A549 (cell line): ENCODE results near the gene TEX52. TPM values are rescaled to one million over a fixed set of nuclear protein-coding genes. Genes with fewer than 3 reads are reported as not detected.
A peak's percentile ranks its signal among the peaks of the same experiment; 100 is the strongest.

Experiments used
- ATAC-seq, 2 experiments: fragments of 200-7000 bp in 1 of 2; fragments of >200 bp in 1 of 2; cut with Nextera tagmentation in 1 of 2; cut with Tn5 transposase in 1 of 2; 3 replicates each; pipeline versions ENCODE4 v1.8.0 to v1.9.1; 2018 to 2020; ENCODE audit warnings: mild to moderate bottlenecking in 1 of 2, moderate library complexity in 1 of 2
- CTCF ChIA-PET: fragments of 300-600 bp; sonication (Branson Sonifier 250); formaldehyde crosslinking; extraction: SDS; loops from one replicate; lab custom pipeline; 2021; ENCODE audit warnings: antibody characterized with exemption, inconsistent platforms; lab: Yijun Ruan, JAX
- POLR2A ChIA-PET: fragments of 350-600 bp; formaldehyde crosslinking; extraction: SDS; loops from one replicate; lab custom pipeline; 2021; ENCODE audit warnings: antibody characterized with exemption, inconsistent platforms; lab: Yijun Ruan, JAX
- DNase-seq, 2 experiments: peaks; one replicate each; pipeline versions ENCODE4 v3.0.0 to v3.0.0-alpha.2; 2011 to 2016; ENCODE audit warnings: low read depth in 1 of 2, low spot score in 1 of 2
- FAIRE-seq: peaks from 2 replicates; lab custom pipeline; 2011; peaks lifted over from hg19 to GRCh38; lab: Jason Lieb, UNC
- H3K27ac ChIP-seq, 2 experiments: fragments of >200 bp; sonication (Bioruptor Twin); formaldehyde crosslinking; 3 replicates each; pipeline ENCODE4 v1.5.1; 2016 to 2017
- H3K4me1 ChIP-seq: fragments of >200 bp; sonication (Bioruptor Twin); formaldehyde crosslinking; 3 replicates; pipeline ENCODE4 v1.6.1; 2016
- H3K4me2 ChIP-seq: fragments of >200 bp; sonication (Bioruptor Twin); formaldehyde crosslinking; 3 replicates; pipeline ENCODE4 v1.6.1; 2016
- H3K4me3 ChIP-seq: fragments of >200 bp; sonication (Bioruptor Twin); formaldehyde crosslinking; 3 replicates; pipeline ENCODE4 v1.5.1; 2016
- H3K9me3 ChIP-seq: fragments of >200 bp; sonication (Bioruptor Twin); formaldehyde crosslinking; 3 replicates; pipeline ENCODE4 v1.6.1; 2016
- BHLHE40 ChIP-seq: IDR thresholded peaks from 2 replicates; pipeline ENCODE4 v1.6.1; 2012; ENCODE audit warnings: low read depth, low read length, inconsistent platforms
- CBX2 ChIP-seq: fragments of 200-600 bp; sonication (generic); IDR thresholded peaks from 2 replicates; pipeline ENCODE4 v1.6.1; 2016; ENCODE audit warnings: low read depth, mild to moderate bottlenecking, borderline replicate concordance
- CBX8 ChIP-seq: fragments of 200-600 bp; sonication (generic); IDR thresholded peaks from 2 replicates; pipeline ENCODE4 v1.6.1; 2016
- CHD2 ChIP-seq: fragments of 150-350 bp; IDR thresholded peaks from 2 replicates; pipeline ENCODE4 v1.6.1; 2014; ENCODE audit warnings: low read length; ENCODE audit not compliant: partially characterized antibody
- EP300 ChIP-seq, 2 experiments: fragments of >200 bp; sonication (Bioruptor Twin); formaldehyde crosslinking; IDR thresholded peaks; 2 replicates in 1 of 2; 3 replicates in 1 of 2; pipeline ENCODE4 v1.6.1; 2016 to 2017
- ESRRA ChIP-seq: fragments of 150-350 bp; IDR thresholded peaks from 2 replicates; pipeline ENCODE4 v1.6.1; 2014; ENCODE audit warnings: mild to moderate bottlenecking, low read length, borderline replicate concordance
- HDAC2 ChIP-seq: fragments of 200-600 bp; sonication (generic); IDR thresholded peaks from 2 replicates; pipeline ENCODE4 v1.6.1; 2016
- HES2 ChIP-seq: fragments of >200 bp; sonication (Bioruptor Twin); formaldehyde crosslinking; IDR thresholded peaks from 2 replicates; pipeline ENCODE4 v1.6.1; 2016
- HOXB5 ChIP-seq: fragments of 250-450 bp; sonication (Bioruptor Pico); IDR thresholded peaks from 2 replicates; pipeline ENCODE4 v1.5.0; 2020; ENCODE audit warnings: mild to moderate bottlenecking, moderate library complexity
- MAX ChIP-seq: IDR thresholded peaks from 2 replicates; pipeline ENCODE4 v1.6.1; 2012
- MYC ChIP-seq: IDR thresholded peaks from 2 replicates; pipeline ENCODE4 v1.6.1; 2012; ENCODE audit warnings: mild to moderate bottlenecking, inconsistent platforms, low read length, improper control_type of control experiment, borderline replicate concordance
- NR3C1 ChIP-seq: fragments of >200 bp; sonication (Bioruptor Twin); formaldehyde crosslinking; IDR thresholded peaks from 3 replicates; pipeline ENCODE4 v1.6.1; 2017
- POLR2A ChIP-seq: IDR thresholded peaks from 2 replicates; pipeline ENCODE4 v1.6.1; 2012; ENCODE audit warnings: mild to moderate bottlenecking, low read length
- POLR2AphosphoS2 ChIP-seq: conservative IDR thresholded peaks from 2 replicates; pipeline ENCODE4 v1.6.1; 2012; ENCODE audit warnings: low read length, improper control_type of control experiment, inconsistent platforms
- RAD21 ChIP-seq, 2 experiments: fragments of >200 bp in 1 of 2; sonication (Bioruptor Twin) in 1 of 2; formaldehyde crosslinking in 1 of 2; IDR thresholded peaks in 1 of 2; conservative IDR thresholded peaks in 1 of 2; 2 replicates in 1 of 2; 3 replicates in 1 of 2; pipeline ENCODE4 v1.6.1; 2012 to 2018; ENCODE audit warnings: inconsistent platforms in 1 of 2
- RFX5 ChIP-seq: fragments of 450-650 bp; IDR thresholded peaks from 2 replicates; pipeline ENCODE4 v1.7.1; 2014; ENCODE audit warnings: antibody characterized with exemption, mild to moderate bottlenecking, moderate library complexity
- TP53 ChIP-seq: fragments of 250-450 bp; sonication (Bioruptor Pico); IDR thresholded peaks from 2 replicates; pipeline ENCODE4 v1.5.0; 2021; ENCODE audit warnings: mild to moderate bottlenecking, moderate library complexity
- ZFP36 ChIP-seq: fragments of 450-650 bp; IDR thresholded peaks from 2 replicates; pipeline ENCODE4 v1.6.1; 2014; ENCODE audit warnings: borderline replicate concordance; ENCODE audit not compliant: partially characterized antibody
- ZNF302 ChIP-seq: fragments of 250-450 bp; sonication (Bioruptor Pico); IDR thresholded peaks from 2 replicates; pipeline ENCODE4 v1.9.0; 2021; ENCODE audit warnings: inconsistent platforms, mild to moderate bottlenecking, moderate library complexity
- WGBS: methylation state at CpG from one replicate; pipeline ENCODE4 v1.1.6; 2017; ENCODE audit errors: missing lambda C conversion rate; 5-methylcytosine and 5-hydroxymethylcytosine counted together
- polyA plus RNA-seq, 4 experiments: library from polyadenylated mRNA; depleted of rRNA in 3 of 4; stranded (reverse); fragments of >200 nt; fragmentation: RNase III in 1 of 4; extraction: RNeasy Plus Mini Kit Qiagen cat#74134 plus additional on column Dnase treatment in 1 of 4; gene quantifications; 2 replicates in 3 of 4; 3 replicates in 1 of 4; pipeline ENCODE4 v1.2.3, GENCODE V29; 2011 to 2017
- TF ChIP-seq, protein P1 (sequence below): fragments of 250-450 bp; sonication (Bioruptor Pico); IDR thresholded peaks from 2 replicates; pipeline ENCODE4 v1.5.0; 2020; ENCODE audit warnings: low read depth, mild to moderate bottlenecking, moderate library complexity
- TF ChIP-seq, protein P2 (sequence below): fragments of 200-600 bp; sonication (generic); IDR thresholded peaks from 2 replicates; pipeline ENCODE4 v1.6.1; 2016; ENCODE audit warnings: antibody characterized with exemption, mild to moderate bottlenecking, moderate library complexity
- TF ChIP-seq, protein P3 (sequence below): fragments of >200 bp; sonication (Bioruptor Twin); formaldehyde crosslinking; IDR thresholded peaks from 3 replicates; pipeline ENCODE4 v1.6.1; 2016

TEX52 gene
- polyA plus RNA-seq, 2 of the 4 experiments (the other 2 are of a cell fraction): not detected

- TF ChIP-seq RFX5 (no peak), HOXB5 (CRISPR knock-in tag) (no peak), POLR2AphosphoS2 (no peak), RAD21 (conservative IDR thresholded peaks at IDR 0.05 in 1 of 2, IDR thresholded peaks at IDR 0.05 in 1 of 2) (no peak), CHD2 (no peak), MAX (no peak)
- TF ChIP-seq, protein P1, sequence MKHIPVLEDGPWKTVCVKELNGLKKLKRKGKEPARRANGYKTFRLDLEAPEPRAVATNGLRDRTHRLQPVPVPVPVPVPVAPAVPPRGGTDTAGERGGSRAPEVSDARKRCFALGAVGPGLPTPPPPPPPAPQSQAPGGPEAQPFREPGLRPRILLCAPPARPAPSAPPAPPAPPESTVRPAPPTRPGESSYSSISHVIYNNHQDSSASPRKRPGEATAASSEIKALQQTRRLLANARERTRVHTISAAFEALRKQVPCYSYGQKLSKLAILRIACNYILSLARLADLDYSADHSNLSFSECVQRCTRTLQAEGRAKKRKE: no peak
Observed at GRCh38 chr12:2835691-2836403, 21.0 kb downstream of the TEX52 start (continued).

- H3K4me2 ChIP-seq: no peak within 1 kb of the TSS
- 84% methylated on average over 32 of the region's 32 CpGs for WGBS
- ChIA-PET POLR2A (no interaction called here), CTCF (interaction anchor here (1.4 to 3.2 kb wide), 4 partner anchors 9 to 199 kb away, joined by 3 to 18 read pairs (median 4); no protein-coding TSS in a partner anchor)
- no peak within 1 kb of the TSS for H3K4me3 ChIP-seq
- no peak for DNase-seq
- no peak; a peak in 2 of 6 replicates for ATAC-seq
- H3K27ac ChIP-seq: no peak within 1 kb of the TSS
- no peaks in the 10 kb centered on the region for H3K9me3 ChIP-seq
- TF ChIP-seq BHLHE40 (no peak), EP300 (IDR thresholded peaks at IDR 0.05) (no peak), CBX2 (no peak), TP53 (CRISPR knock-in tag) (no peak), NR3C1 (no peak)
- no peaks in the 10 kb centered on the region for H3K4me1 ChIP-seq
- no peak for FAIRE-seq
Observed at GRCh38 chr12:2834581-2835491, 22.0 kb downstream of the TEX52 start, which contains the start of gene NRIP2. TSS of gene NRIP2 (minus strand) at chr12:2835035. CDS start at chr12:2834983, 52 bp downstream.

- Histone ChIP-seq H3K4me1 (no peaks in the 10 kb centered on the region), H3K9me3 (no peaks in the 10 kb centered on the region), H3K4me3 (no peak overlapping the region), H3K4me2 (no peak overlapping the region), H3K27ac (no peak overlapping the region)
- TF ChIP-seq MAX (no peak), CHD2 (no peak)
- ATAC-seq (no peak), DNase-seq (no peak), FAIRE-seq (no peak)
- CTCF ChIA-PET: interaction anchor here (1.0 to 3.1 kb wide), 5 partner anchors 11 to 200 kb away, joined by 3 to 12 read pairs (median 3); no protein-coding TSS in a partner anchor
- 79% methylated on average over 9 of the region's 9 CpGs for WGBS
- POLR2A ChIA-PET: no interaction called here
Observed at GRCh38 chr12:2833810-2834209, 23.0 kb downstream of the TEX52 start.

DNA sequence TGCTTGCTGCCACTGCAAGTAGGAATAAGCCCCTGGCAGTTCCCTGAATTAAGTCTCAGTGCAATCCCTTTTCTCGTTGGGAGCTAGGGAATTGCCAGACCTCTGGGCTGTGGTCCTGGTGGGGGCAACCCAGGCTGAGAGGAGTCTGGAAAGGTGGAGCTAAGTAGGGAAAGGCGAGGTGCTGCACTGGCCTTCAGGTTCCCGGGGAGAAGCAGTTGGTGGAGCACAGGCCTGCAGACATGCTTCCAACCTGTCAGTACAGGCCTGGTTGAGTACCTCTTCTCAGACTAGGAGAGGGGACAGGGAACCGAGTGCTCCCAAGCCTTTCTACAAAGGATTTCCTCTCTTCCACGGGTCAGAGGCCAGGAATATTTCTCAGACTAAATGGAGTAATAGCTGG is 23.5 kb downstream of the TEX52 start:
- no peak for FAIRE-seq
- CTCF ChIA-PET: interaction anchor here (1.0 to 3.1 kb wide), 5 partner anchors 11 to 201 kb away, joined by 3 to 12 read pairs (median 3); no protein-coding TSS in a partner anchor
- TF ChIP-seq ZFP36 (no peak), RFX5 (no peak), HES2 (no peak), CHD2 (no peak), MAX (no peak), MYC (no peak), TP53 (CRISPR knock-in tag) (no peak), ESRRA (no peak), POLR2A (no peak), CBX8 (no peak), ZNF302 (CRISPR knock-in tag) (no peak), CBX2 (no peak), HDAC2 (no peak)
- TF ChIP-seq, protein P2, sequence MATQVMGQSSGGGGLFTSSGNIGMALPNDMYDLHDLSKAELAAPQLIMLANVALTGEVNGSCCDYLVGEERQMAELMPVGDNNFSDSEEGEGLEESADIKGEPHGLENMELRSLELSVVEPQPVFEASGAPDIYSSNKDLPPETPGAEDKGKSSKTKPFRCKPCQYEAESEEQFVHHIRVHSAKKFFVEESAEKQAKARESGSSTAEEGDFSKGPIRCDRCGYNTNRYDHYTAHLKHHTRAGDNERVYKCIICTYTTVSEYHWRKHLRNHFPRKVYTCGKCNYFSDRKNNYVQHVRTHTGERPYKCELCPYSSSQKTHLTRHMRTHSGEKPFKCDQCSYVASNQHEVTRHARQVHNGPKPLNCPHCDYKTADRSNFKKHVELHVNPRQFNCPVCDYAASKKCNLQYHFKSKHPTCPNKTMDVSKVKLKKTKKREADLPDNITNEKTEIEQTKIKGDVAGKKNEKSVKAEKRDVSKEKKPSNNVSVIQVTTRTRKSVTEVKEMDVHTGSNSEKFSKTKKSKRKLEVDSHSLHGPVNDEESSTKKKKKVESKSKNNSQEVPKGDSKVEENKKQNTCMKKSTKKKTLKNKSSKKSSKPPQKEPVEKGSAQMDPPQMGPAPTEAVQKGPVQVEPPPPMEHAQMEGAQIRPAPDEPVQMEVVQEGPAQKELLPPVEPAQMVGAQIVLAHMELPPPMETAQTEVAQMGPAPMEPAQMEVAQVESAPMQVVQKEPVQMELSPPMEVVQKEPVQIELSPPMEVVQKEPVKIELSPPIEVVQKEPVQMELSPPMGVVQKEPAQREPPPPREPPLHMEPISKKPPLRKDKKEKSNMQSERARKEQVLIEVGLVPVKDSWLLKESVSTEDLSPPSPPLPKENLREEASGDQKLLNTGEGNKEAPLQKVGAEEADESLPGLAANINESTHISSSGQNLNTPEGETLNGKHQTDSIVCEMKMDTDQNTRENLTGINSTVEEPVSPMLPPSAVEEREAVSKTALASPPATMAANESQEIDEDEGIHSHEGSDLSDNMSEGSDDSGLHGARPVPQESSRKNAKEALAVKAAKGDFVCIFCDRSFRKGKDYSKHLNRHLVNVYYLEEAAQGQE: no peak
- TF ChIP-seq, protein P3, sequence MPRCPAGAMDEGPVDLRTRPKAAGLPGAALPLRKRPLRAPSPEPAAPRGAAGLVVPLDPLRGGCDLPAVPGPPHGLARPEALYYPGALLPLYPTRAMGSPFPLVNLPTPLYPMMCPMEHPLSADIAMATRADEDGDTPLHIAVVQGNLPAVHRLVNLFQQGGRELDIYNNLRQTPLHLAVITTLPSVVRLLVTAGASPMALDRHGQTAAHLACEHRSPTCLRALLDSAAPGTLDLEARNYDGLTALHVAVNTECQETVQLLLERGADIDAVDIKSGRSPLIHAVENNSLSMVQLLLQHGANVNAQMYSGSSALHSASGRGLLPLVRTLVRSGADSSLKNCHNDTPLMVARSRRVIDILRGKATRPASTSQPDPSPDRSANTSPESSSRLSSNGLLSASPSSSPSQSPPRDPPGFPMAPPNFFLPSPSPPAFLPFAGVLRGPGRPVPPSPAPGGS: no peak

More for the DNA sequence above, 23.5 kb downstream of the TEX52 start:
- Histone ChIP-seq H3K4me3 (no peak overlapping the region), H3K4me1 (no peaks in the 10 kb centered on the region), H3K4me2 (no peak overlapping the region), H3K27ac (no peak overlapping the region), H3K9me3 (no peaks in the 10 kb centered on the region)
- ATAC-seq (peak; percentile 16 to 33; a peak in 1 of 6 replicates), DNase-seq (no peak)
- WGBS: 71% methylated on average over 5 of the region's 5 CpGs
- POLR2A ChIA-PET: no interaction called here
